ENCODE data around the gene PI4KA.
"Not testable (repeated sequence)": the region's sequence is repeated elsewhere in the genome, so short reads cannot be mapped to it uniquely, and the experiment has no call there.

Gene PI4KA

DNA sequence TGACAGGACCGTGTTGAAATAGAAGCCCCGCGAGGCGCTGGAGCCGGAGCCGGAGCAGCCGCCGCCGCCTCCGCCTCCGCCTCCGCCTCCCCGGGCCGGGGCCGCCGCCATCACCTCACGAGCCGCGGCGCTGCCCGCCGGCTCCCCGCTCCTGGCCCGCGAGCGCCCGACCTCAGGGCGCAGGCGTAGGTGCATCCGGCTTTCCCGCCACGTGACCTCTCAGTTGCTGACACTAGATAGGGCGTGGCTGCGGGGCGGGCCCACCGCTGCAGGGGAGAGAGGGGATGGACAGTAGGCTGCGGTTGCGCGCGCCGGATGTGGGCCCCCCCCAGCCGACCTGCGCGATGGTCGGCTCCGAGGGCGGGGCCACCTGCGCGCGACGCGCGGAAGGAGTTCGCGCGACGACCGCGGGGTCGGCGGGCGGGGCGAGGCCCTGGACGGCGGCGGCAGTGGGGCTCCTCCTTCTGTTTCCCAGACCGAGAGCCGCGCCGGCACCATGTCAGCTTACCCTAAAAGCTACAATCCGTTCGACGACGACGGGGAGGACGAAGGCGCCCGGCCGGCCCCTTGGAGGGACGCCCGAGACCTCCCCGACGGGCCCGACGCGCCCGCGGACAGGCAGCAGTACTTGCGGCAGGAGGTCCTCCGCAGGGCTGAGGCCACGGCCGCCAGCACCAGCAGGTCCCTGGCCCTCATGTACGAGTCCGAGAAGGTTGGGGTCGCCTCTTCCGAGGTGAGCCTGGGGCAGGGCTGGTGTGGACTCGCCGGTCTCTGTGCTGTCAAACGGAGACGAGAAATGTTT, at the start of gene PI4KA, which contains the start of gene SNAP29:
Gene PI4KA, minus strand, starts transcription at position 197 of the 802 bp plus-strand sequence. Its CDS starts 86 bp downstream, at position 111.
Gene SNAP29, plus strand, starts transcription at position 393 of the 802 bp plus-strand sequence. Its CDS starts 104 bp downstream, at position 497.
- DNase-seq: peak; percentile 85 to 90

DNA sequence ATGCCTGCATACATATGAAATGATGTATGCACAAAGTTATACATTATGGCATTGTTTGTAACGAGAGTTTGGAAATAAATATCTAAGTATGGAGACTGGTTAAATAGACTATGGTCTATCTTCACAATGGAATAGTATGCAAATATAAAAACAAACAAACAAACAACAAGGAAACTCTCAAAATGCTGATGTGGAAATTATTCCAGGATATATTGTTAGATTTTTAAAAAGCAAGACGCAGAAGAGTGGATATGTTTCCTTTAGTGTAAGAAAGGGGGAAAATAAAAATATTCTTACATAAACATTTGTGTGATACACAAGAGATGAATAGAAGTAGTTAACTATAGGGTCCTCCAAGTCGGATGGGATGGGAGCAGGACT, 47.8 kb upstream of the PI4KA start:
- DNase-seq: no peak

DNA sequence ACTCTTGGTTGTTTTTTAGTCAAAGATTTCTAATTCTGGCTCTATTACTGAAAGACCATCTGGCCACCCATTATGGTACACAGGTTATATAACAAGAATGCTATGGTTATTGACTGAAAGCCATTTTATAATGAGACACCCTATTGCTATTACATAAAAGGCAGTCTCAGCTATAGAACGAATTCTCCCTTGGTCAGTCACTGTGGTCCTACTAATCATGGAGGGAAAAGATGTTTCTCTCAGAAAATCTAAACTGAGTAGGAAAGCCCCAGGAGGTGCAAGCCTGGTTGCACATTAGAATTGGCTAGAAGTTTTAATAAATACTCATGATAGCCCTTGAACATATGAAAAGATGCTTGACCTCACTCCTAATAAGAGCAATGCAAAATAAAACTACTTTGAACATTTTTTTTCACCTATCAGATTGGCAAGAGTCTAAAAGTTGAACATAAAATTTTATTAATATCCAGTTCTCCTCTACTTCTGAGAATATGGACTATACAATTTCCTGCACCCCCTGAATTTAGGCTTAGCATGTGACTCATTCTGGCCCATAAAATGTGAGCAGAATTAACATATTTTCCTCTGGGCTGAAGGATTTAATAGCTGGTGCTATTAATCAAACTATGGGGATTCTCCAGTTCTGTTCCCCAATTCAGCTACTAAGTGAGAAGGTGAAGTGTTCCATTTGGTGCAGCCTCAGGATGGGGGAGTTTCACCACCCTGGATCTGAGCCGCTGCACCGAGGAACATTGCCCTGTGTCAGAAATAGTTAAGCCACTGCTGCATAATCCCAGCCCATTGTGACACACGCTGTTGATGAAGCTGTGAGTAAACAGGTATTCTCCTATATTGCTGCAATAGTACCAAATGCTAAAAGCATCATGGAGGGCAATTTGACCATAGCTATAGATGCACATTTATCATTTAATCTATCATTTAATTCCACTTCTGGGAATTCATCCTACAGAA, 47.1 kb upstream of the PI4KA start:
- no peak for DNase-seq

DNA sequence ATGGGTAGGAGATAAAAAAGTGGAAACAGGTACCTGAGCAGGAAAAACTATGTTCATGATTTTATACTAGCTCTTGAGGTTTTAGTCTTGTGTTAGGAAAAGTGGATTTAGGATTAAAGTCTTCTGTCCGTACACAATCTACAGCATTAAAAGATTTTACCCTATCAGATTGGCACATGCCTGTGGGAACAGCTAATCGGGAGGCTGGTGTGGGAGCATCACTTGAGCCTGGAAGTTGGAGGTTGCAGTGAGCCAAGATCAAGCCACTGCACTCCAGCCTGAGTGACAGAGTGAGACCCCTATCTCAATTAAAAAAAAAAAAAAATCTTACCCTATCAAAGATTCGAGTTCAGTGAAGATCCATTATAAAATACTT, 46.4 kb upstream of the PI4KA start:
- DNase-seq: no peak

DNA sequence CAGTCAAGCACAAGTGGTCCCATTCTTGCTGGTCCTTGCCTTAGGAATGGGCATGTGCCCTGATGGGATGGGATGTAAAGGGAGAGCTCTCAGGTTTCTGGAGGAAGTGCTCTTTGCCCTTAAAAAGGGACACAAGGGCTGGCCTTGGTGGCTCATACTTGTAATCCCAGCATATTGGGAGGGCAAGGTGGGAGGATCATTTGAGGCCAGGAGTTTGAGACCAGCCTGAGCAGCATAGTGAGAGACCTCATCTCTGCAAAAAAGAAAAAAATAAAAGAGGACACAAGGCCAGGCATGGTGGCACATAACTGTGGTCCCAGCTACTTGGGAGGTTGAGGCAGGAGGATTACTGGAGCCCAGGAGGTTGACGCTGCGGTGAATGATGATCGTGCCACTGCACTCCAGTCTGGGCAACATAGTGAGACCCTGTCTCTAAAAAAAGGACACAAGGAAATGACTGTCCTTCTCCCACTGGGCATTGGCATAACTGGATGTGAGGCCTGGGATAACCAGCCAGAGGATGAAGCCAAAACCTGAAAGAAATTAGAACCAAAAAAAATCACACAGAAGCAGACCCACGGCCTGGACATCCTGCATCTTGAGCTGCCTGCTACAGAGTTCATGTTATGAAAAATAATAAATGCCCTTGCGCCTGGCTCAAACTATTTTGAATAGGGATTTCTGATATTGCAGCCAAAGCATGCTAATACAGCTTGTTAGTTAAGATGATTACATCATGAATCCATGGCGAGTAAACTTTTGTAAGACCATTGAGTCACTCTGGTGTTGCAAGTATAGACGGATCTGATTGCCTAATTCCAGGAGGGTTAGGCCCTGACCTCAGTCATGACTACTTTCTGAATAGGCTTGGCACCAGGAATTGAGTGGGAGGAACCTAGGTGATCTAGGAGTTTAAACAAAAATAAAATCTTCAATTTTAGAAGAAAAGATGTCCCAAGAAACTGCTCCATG, 45.7 kb upstream of the PI4KA start:
- DNase-seq: peak in 1 of 2 donors; percentile 13

DNA sequence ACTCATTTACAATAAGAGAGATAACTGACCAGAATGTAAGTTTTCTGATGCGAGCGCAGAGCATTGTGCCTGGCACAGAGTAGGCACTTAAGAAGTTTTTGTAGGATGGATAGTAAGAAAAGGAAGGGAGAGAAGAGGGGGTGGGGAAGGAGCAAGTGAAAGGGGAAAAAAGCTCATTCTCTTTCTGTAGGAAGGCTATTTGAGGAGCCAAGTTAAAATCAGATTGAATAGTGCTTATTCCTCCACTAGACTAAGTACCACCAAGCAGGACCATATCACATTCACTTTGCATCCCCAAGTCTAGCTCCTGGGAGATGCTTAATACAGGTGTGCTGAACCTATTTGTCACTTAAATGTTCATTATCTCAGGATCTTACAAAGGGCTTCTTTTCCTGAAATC, 44.5 kb upstream of the PI4KA start:
- no peak for DNase-seq

DNA sequence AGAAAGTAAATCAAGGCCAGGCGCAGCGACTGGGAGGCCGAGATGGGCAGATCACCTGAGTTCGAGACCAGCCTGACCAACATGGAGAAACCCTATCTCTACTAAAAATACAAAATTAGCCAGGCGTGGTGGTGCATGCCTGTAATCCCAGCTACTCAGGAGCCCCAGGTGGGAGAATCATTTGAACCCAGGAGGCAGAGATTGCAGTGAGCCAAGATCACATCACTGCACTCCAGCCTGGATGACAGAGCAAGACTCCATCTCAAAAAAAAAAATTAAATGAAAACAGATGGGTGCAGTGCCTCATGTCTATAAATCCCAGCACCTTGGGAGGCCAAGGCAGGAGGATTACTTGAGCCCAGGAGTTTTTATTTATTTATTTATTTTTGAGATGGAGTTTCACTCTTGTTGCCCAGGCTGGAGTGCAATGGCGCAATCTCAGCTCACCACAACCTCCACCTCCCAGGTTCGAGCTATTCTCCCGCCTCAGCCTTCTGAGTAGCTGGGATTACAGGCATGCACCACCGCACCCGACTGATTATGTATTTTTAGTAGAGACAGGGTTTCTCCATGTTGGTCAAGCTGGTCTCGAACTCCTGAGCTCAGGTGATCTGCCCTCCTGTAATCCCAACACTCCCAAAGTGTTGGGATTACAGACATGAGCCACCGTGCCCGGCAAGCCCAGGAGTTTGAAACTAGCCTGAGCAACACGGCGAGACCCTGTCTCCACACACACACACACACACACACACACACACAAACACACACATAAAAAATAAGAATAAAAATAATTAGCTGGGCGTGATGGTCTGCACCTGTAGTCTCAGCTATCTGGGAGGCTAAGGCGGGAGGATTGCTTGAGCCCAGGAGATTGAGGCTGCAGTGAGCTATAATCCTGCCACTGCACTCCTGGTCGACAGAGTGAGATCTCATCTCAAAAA, 42.8 kb upstream of the PI4KA start:
- DNase-seq: not testable (repeated sequence)

DNA sequence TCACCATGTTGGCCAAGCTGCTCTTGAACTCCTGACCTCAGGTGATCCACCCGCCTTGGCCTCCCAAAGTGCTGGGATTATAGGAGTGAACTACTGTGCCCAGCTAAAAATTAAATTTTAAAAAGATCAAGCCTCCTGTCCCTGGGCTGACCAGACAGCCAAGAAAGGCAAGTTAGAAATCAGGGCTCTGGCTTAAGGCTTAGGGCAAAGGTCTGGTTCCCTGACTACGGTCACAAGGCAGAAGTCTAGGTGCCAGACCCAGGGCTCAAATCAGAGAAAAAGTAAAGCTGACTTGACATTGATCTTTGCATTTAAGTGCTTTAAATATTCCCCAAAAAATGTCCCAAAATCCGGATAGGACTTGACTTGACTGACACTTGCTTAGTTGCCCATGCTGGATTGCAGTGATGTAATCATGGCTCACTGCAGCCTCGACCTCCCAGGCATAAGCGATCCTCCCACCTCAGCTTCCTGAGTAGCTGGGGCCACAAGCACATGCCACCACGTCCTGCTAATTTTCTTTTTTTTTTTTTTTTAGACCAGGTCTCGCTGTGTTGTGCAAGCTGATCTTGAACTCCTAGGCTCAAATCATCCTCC, 41.3 kb upstream of the PI4KA start:
- no peak for DNase-seq

DNA sequence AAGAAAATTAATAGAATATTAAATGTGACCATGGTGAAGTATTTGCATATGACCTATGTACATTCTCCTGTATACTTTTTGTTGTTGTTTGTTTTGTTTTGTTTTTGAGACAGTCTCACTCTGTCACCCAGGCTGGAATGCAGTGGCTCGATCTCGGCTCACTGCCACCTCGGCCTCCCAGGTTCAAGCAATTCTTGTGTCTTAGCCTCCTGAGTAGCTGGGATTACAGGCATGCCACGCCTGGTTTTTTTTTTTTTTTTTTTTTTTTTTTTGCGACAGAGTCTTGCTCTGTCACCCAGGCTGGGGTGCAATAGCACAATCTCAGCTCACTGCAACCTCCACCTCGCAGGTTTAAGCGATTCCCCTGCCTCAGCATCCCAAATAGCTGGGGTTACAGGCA, 39.1 kb upstream of the PI4KA start:
- DNase-seq: not testable (repeated sequence)

DNA sequence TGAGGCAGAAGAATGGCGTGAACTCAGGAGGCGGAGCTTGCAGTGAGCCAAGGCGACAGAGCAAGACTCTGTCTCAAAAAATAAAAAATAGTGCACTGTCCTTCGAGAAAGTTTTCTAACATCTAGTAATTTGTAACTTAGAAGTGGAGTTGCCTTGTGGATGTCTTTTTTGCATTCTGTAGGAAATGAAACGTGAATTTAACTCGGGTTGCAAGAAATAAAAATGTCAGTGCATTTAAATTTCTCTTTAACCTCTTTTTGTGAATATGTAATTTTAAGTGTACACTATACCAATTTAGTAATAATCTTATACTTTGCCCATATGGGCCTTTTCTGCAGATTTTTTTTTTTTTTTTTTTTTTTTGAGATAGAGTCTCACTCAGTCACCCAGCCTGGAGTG, 32.4 kb upstream of the PI4KA start:
- DNase-seq: no peak

DNA sequence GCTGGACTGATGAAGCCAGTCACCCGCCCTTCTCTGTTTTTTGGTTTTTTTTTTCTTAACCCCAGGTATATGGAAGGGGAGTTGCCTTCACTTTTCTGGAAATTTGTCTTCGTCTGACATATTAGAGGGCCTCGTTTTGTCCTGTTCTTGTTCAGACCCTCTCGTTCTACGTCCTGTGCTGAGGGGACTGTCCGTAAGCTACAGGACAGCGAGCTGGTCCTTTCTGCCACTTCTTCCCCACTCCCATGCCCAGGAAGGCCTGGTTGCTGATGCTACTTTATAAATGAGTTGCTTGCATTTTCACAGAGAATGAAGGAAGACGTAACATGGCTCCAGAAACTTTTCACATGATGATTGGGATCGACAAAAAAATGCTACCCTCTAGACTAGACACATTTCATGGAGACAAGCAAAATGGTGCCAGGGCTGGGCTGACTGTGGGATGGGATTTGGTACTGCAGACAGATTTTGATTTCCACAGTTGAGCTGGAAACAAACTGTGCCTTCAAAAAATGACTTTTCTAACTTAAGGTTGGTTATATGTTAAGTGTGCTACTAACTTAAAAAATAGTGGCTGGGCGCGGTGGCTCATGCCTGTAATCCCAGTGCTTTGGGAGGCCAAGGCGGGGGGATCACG, 31.4 kb upstream of the PI4KA start:
- no peak for DNase-seq

DNA sequence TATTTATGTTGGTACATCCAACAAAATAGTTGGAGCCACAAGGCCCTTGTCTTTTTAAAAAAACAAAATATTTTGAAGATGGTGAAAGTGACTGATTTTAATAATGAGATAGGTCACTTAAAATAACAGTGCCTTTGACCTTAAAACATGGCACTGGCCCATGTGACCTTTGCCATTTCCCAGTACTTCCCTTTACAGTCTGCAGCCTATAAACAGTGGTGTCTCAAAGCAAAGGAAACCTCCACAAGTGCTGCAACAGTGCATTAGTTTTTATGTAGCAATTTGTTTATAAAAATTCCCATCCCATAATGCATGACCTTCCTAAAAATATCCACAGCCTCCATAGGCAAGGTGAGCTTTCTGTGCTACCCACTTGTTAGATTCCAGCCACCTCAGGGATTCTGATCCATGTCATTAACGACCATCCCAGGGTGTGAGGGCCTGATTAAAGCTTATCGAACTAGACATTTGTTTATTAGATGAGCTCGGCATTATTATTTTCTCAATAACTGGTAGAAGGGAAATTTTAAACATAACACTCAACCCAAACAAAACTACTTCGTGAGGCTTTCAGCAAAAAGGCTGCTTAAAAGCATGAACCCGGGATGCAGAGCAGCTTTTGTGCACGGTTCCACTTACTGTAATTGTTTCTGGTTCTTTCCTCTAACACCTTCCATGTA, 30.6 kb upstream of the PI4KA start:
- DNase-seq: no peak

DNA sequence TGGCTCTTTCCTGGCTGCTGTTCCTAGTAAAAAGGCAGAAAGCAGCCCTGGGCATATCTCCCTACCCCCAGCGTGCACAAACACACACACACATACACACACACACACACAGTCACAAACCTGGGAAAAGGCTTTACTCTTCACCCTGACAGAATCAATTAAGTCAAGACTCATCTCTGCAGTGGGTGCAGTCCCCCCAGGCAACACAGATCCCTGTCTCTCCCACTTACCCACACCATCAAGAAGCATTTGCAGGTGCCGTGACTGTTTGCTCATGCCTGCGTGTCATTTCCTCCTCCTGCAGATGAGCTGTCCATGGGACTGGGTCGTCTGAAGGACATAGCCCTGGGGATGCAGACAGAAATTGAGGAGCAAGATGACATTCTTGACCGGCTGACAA, 28.8 kb upstream of the PI4KA start:
- DNase-seq: no peak

DNA sequence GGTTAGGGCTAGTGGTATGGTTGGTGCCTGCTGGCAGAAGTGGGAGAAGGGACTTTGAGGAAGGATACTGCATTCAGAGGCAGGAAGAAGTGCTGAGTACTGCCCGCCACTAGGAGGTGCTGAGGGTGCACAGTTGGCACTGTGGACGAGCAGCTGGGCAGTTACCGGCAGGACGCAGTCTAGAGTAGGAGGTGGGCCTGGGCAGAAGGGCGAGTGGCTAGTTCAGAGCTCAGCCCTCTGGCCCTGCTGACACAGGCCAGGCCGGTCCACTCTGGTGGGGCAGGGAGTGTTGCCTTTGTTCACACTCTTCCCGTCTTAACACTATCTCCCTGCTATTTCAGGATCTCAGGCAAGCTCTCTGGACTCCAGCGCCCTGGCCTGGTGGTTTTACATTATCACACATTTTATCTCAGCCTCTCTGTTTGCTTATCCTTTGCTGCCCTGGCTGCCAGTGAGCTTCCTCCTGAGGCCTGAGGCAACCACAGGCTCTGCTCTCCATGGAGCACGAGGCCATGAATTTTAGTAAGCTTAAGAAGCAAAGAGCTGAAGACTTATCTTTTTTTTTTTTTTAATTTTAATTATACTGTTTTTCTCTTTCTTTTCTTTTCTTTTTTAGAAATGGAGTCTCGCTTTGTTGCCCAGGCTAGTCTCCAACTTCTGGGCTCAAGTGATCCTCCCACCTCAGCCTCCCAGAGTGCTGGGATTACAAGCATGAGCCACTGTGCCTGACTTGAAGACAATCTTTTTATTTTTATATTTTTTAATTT, 27.1 kb upstream of the PI4KA start:
- DNase-seq: peak; percentile 54 to 62

DNA sequence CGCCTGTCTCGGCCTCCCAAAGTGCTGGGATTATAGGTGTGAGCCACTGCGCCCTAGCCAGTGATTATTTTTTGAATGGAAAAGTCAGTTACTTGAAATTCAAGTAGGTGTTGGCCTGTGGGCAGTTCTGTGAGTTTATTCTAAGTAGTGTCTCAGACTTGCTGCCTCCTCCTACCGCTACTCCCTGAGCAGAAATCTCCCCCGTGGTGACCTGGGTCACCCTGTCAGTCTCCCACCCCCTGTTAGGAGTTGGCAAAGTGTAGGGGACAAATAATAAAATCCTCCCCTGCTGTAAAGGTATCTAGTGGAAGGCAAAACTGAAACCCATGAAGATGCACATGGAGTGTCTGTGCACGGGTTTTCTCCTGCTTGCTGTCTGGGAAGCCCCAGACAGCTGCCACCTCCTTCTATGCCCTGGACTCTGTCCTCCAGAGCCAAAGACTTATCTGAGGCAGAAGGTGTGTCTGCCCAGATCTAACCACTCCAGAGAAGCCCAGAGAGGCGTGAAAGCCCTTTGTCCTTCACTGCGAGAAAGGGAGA, 26.5 kb upstream of the PI4KA start:
- DNase-seq: no peak

DNA sequence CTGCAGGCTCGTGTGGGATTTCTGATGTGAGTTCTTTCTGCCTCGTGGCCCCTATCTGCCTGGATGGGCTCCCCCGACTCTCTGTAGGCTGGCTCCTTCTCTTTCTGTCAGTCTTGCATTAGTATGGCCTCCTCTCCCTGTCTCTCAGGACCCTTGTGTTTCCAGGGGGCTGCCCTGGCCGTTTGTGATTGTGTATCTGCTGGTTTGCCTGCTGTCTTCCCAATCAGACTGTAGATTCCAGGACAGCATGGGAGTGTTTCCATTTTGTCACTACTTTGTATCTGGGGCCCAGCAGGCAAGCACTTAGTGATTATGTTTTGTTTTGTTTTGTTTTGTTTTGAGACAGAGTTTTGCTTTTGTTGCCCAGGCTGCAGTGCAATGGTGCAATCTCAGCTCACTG, 25.8 kb upstream of the PI4KA start:
- DNase-seq: no peak

DNA sequence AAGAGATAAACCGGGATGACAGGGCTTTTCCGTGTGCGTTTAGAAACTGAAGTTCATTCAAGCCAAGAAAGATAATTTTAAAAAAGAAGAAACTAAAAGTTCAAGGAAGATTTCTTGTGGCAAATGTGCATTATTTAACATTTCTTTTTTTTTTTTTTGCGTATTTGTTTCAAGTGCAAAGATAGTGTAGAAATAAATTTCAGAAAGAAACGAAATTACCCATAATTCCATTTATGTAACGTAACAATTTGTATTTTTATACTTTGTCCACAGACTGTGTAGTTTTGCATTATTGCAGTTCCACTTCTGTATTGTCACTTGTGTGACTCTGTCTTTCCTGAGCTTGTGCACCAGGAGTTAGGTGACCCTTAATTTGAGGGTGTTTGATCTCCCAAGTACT, 24.2 kb upstream of the PI4KA start:
- DNase-seq: no peak

Data from bone marrow (tissue), 2 donors.